ENCODE results near the gene MRTO4.
"Not testable (repeated sequence)": the region's sequence is repeated elsewhere in the genome, so short reads cannot be mapped to it uniquely, and the experiment has no call there.

The MRTO4 gene

DNA sequence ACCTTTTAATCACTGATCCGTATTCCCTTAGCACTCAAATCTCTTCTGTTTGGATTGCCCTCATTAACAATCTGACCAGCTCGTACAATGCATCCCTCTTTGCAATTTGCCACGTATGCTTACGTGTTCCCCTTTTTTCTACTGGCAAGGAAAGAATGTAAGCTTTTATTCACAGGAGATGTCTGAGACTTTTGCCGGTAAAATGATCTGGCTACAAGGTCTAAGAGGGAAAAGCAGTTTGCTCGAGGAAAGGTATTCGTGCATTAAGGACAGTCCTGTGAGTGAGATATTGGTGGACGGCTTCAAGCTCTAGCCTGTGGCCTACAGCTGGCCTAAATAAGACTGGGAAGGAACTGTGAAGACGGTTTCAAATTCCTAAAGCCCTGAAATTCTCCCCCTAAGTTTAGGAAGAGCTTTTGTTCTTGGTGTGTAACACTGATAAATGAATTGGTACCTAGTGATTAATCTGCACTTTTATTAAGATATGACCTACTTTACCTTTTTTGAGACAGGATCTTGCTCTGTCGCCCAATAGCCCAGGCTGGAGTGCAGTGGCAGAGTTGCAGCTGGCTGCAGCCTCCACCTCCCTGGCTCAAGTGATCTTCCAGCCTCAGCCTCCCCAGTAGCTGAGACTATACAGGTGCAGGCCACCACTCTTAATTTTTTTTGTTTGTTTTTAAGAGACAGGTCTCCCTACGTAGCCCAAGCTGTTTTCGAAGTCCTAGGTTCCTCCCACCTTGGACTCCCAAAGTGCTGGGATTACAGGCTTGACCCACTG, 40.6 kb upstream of the MRTO4 start:
- H3K4me1 ChIP-seq (ENCODE audit: insufficient read depth, low read length): peaks cover 11% of the 10 kb centered on the region; the same call in 1 of the 2 replicates

DNA sequence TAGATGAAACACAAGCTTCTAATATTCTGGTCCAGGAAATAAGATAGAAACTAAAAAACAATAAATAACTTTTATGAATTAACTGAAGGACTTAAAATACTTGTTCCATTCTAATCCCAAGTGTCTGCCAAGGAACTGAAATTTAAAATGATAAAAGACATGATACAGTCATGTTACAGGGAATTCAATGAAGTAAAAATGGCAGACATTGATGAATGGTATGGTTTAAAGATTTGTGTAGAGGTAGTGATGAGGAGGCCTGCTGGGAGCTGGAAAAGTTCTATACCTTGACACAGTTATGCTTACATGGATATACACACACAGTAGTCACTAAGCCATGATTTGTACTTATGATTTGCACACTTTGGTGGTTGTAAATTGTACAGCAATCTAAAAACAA, 39.4 kb upstream of the MRTO4 start:
- no peaks in the 10 kb centered on the region for H3K27me3 ChIP-seq (ENCODE audit: insufficient read depth, low read length)
- no peaks in the 10 kb centered on the region for H3K9me3 ChIP-seq (ENCODE audit: insufficient read depth, low read depth, low read length)
- peak overlapping the region; percentile 22; the same call in 1 of the 2 replicates for H3K9ac ChIP-seq (ENCODE audit: low read depth, low read length)
- H3K36me3 ChIP-seq (ENCODE audit: insufficient read depth, low read depth, low read length): peaks cover 47% of the 10 kb centered on the region
- H3K27ac ChIP-seq (ENCODE audit: low read length): no peak overlapping the region
- no peak overlapping the region for H3K4me3 ChIP-seq (ENCODE audit: low read length)
- H3K4me1 ChIP-seq (ENCODE audit: insufficient read depth, low read length): peaks cover 10% of the 10 kb centered on the region; the same call in 1 of the 2 replicates

More for the DNA sequence above, 40.6 kb upstream of the MRTO4 start:
- Histone ChIP-seq H3K36me3 (ENCODE audit: insufficient read depth, low read depth, low read length) (peaks cover 40% of the 10 kb centered on the region), H3K27me3 (ENCODE audit: insufficient read depth, low read length) (no peaks in the 10 kb centered on the region), H3K9me3 (ENCODE audit: insufficient read depth, low read depth, low read length) (no peaks in the 10 kb centered on the region), H3K27ac (ENCODE audit: low read length) (peak overlapping the region; percentile 28), H3K9ac (ENCODE audit: low read depth, low read length) (peak overlapping the region; percentile 89), H3K4me3 (ENCODE audit: low read length) (peak overlapping the region; percentile 83)

DNA sequence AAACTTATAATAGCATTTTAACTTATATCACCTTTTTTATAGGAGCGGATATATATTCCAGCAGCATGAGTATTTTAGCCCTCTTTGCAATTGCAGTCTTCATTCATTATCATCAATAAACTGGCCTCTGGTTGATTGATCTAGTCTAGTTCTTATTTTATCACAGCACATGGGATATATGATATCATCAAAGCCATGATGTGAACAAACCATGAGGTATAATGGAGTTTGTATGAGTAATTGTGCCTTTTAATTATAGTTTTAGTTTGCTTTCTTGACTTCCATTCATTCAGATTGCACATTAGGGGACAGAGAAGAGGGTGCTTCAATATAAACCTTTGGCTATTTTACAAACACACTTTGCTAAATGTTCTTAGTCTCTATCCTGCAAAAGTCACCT, 38.0 kb upstream of the MRTO4 start:
- H3K4me3 ChIP-seq (ENCODE audit: low read length): no peak overlapping the region
- H3K36me3 ChIP-seq (ENCODE audit: insufficient read depth, low read depth, low read length): peaks cover 61% of the 10 kb centered on the region
- H3K9ac ChIP-seq (ENCODE audit: low read depth, low read length): no peak overlapping the region

DNA sequence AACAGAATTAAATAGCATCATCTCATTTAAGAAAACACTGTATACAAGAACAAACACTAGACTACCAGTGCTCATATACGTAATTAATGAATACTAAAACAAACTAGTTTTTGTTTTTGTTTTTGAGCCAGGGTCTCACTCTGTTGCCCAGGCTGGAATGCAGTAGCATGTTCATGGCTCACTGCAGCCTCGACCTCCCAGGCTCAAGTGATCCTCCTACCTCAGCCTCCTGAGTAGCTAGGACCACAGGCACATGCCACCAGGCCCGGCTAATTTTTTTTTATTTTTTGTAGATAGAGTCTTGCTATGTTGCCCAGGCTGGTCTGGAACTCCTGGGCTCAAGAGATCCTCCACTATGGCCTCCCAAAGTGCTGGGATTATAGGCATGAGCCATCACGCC, 35.0 kb upstream of the MRTO4 start:
- not testable (repeated sequence) for H3K27ac ChIP-seq (ENCODE audit: low read length); H3K27me3 ChIP-seq (ENCODE audit: insufficient read depth, low read length); H3K9me3 ChIP-seq (ENCODE audit: insufficient read depth, low read depth, low read length); H3K4me1 ChIP-seq (ENCODE audit: insufficient read depth, low read length); H3K4me3 ChIP-seq (ENCODE audit: low read length); H3K9ac ChIP-seq (ENCODE audit: low read depth, low read length)
- H3K36me3 ChIP-seq (ENCODE audit: insufficient read depth, low read depth, low read length): peaks cover 91% of the 10 kb centered on the region

More for the DNA sequence above, 38.0 kb upstream of the MRTO4 start:
- Histone ChIP-seq H3K4me1 (ENCODE audit: insufficient read depth, low read length) (peaks cover 8% of the 10 kb centered on the region; the same call in 1 of the 2 replicates), H3K27me3 (ENCODE audit: insufficient read depth, low read length) (no peaks in the 10 kb centered on the region), H3K9me3 (ENCODE audit: insufficient read depth, low read depth, low read length) (no peaks in the 10 kb centered on the region), H3K27ac (ENCODE audit: low read length) (no peak overlapping the region)

DNA sequence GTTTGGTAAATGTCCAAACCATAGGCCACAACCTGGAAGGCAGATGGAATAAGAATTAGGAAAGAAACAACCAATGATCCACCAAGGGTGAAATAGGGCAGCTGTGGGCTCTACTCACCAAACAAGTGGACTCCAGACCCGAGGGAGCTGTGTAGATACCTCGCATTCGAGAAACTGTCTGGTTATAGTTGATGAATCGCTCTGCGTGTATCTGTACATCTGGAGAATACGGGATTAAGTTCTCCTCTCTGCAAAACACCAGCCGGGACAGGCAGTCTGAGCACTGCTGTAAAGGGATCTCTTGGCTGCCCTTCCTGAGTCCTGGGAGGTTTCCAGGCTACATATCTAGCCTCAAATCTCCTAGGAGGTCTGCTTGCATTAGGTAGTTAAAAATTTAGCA, 32.2 kb upstream of the MRTO4 start:
- Histone ChIP-seq H3K9ac (ENCODE audit: low read depth, low read length) (no peak overlapping the region), H3K9me3 (ENCODE audit: insufficient read depth, low read depth, low read length) (no peaks in the 10 kb centered on the region), H3K4me3 (ENCODE audit: low read length) (no peak overlapping the region), H3K27ac (ENCODE audit: low read length) (no peak overlapping the region), H3K27me3 (ENCODE audit: insufficient read depth, low read length) (no peaks in the 10 kb centered on the region), H3K36me3 (ENCODE audit: insufficient read depth, low read depth, low read length) (peaks cover 95% of the 10 kb centered on the region), H3K4me1 (ENCODE audit: insufficient read depth, low read length) (no peaks in the 10 kb centered on the region)

DNA sequence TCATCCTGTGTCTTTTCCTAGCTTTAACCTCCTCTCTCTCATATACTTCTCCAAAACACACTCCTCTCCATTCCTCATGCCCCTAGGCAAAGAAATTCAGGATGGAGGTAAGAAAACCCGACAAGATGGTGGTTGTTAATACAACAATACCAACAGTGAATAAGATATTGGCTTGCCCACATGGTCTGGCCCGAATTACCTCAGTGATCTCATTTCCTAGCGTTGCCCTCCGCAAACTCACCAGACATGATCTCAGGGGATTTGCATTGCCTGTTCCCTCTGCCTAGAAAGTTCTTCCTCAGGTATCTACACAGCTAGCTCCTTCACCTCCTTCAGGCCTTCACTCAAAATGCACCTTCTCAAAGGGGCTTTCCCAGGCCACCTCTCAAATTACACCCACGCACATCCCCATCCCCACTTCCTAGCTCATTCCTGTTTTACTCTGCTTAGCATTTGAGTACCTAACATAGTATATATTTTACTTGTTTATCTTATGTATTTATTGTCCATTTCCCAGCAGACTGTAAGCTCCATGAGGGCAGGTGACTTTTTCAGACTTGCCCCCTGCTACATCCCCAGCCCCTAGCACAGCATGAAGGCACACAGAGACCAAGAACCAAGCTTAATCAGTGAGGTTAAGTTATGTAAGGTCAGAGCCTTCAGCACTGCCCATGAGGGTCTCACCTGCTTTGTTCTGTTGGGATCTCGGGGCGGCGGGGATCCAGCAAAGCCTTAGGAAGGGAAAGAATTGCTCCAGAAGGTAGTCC, 31.3 kb upstream of the MRTO4 start:
- no peaks in the 10 kb centered on the region for H3K9me3 ChIP-seq (ENCODE audit: insufficient read depth, low read depth, low read length)
- H3K9ac ChIP-seq (ENCODE audit: low read depth, low read length): no peak overlapping the region
- H3K27ac ChIP-seq (ENCODE audit: low read length): no peak overlapping the region
- peaks cover 97% of the 10 kb centered on the region for H3K36me3 ChIP-seq (ENCODE audit: insufficient read depth, low read depth, low read length)
- no peaks in the 10 kb centered on the region for H3K27me3 ChIP-seq (ENCODE audit: insufficient read depth, low read length)
- no peaks in the 10 kb centered on the region for H3K4me1 ChIP-seq (ENCODE audit: insufficient read depth, low read length)
- no peak overlapping the region for H3K4me3 ChIP-seq (ENCODE audit: low read length)

DNA sequence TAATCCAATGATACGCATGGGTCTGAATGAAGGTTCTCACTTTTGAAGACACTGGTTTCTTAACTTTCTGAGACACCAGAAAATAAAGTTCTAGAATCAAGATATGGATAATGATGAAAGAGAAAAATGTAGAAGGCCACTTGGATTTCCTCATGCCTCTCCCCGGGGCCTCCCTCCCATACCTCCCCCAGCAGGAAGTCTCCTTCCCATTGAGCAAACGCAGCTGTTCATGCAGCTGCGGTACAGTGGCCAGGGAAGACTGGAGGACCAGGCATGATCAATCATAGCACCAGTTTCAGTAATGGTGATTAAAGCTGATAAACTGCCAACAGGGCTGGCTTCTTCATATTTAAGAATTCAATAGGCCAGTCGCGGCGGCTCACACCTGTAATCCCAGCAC, 30.6 kb upstream of the MRTO4 start:
- H3K4me3 ChIP-seq (ENCODE audit: low read length): no peak overlapping the region
- H3K9ac ChIP-seq (ENCODE audit: low read depth, low read length): no peak overlapping the region
- H3K27me3 ChIP-seq (ENCODE audit: insufficient read depth, low read length): no peaks in the 10 kb centered on the region
- H3K9me3 ChIP-seq (ENCODE audit: insufficient read depth, low read depth, low read length): no peaks in the 10 kb centered on the region
- H3K4me1 ChIP-seq (ENCODE audit: insufficient read depth, low read length): no peaks in the 10 kb centered on the region
- peaks cover 98% of the 10 kb centered on the region for H3K36me3 ChIP-seq (ENCODE audit: insufficient read depth, low read depth, low read length)
- H3K27ac ChIP-seq (ENCODE audit: low read length): no peak overlapping the region

DNA sequence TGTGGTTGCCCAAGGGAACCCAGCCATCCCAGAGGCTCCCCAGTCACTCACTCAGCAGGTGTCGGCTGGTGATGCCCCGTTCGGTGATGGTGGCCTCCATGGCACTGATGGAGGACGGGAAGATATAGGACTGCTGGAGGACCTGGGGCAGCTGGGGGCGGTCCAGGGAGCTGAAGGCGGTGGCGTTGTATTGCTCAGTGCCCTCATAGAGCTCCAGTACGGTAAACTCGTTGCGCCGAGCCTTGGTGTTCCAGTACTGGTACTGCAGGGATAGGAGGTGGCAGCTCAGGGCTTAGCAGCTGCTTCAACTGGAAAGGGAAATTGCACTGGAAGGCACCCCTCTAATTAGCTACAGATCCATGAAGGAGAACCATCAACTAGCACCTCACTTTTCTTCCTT, 29.0 kb upstream of the MRTO4 start:
- H3K36me3 ChIP-seq (ENCODE audit: insufficient read depth, low read depth, low read length): peaks cover 99% of the 10 kb centered on the region
- H3K4me1 ChIP-seq (ENCODE audit: insufficient read depth, low read length): no peaks in the 10 kb centered on the region
- H3K27me3 ChIP-seq (ENCODE audit: insufficient read depth, low read length): no peaks in the 10 kb centered on the region
- H3K27ac ChIP-seq (ENCODE audit: low read length): no peak overlapping the region
- H3K4me3 ChIP-seq (ENCODE audit: low read length): no peak overlapping the region
- no peak overlapping the region for H3K9ac ChIP-seq (ENCODE audit: low read depth, low read length)
- no peaks in the 10 kb centered on the region for H3K9me3 ChIP-seq (ENCODE audit: insufficient read depth, low read depth, low read length)

DNA sequence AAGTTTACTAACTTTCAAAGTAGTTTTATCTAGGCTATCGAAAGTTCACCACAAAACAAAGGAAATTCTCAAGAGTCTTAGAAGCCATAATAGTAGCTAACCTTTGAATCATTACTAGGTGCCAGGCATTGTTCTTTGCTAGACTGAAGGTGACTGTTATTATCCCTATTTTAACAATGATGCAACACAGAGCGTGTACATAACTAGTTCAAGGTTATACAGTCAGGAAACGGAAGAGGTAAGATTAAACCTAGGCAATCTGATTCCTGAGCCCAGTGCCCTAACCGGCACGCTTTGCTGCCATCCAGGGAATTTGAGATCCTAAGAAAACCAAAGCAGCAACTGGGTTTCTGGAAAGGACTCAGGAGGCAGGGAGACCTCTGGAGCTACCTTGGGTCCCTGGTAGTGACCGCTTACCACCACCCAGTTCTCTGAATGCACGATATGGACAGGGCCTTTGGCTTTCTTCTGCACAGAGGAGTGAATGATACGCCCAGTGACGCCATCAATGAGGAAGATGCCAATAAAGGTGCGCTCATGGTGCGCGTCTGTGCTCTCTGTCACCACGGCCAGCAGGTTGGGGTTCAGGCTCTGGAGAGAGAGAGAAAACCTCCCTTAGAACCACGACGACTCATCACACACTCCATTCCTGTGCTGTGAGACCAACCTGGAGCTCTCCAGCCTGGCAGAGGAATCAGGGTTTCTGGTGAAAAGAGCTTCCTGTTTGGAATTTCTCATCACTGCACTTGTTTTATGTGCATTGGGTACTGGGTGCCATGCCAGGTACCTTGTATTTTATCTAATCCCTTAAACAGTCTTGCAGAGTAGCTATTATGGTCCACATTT, 28.4 kb upstream of the MRTO4 start:
- Histone ChIP-seq H3K9ac (ENCODE audit: low read depth, low read length) (no peak overlapping the region), H3K36me3 (ENCODE audit: insufficient read depth, low read depth, low read length) (peaks cover 98% of the 10 kb centered on the region), H3K9me3 (ENCODE audit: insufficient read depth, low read depth, low read length) (no peaks in the 10 kb centered on the region), H3K27ac (ENCODE audit: low read length) (no peak overlapping the region), H3K4me3 (ENCODE audit: low read length) (no peak overlapping the region), H3K4me1 (ENCODE audit: insufficient read depth, low read length) (no peaks in the 10 kb centered on the region), H3K27me3 (ENCODE audit: insufficient read depth, low read length) (no peaks in the 10 kb centered on the region)

DNA sequence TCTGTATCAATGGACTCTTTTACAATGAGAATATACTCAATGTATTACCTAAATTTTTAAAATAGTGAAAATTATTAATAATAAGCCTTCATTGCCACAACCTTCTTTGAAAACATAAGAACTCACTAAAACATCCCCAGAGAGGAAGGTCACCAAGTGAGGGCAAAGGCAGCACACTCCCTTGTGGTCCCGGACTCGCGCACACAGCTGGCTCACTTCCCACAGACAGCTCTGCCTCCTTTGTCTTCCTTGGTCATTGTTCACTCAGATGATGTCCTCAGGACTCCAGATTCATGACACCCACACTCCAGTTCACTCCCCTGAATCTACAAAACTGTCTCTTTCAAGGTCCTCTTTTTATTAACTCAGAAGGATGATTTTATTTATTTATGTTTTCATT, 22.4 kb upstream of the MRTO4 start:
- Histone ChIP-seq H3K36me3 (ENCODE audit: insufficient read depth, low read depth, low read length) (peaks cover 96% of the 10 kb centered on the region), H3K27ac (ENCODE audit: low read length) (no peak overlapping the region), H3K9me3 (ENCODE audit: insufficient read depth, low read depth, low read length) (no peaks in the 10 kb centered on the region), H3K4me1 (ENCODE audit: insufficient read depth, low read length) (no peaks in the 10 kb centered on the region), H3K9ac (ENCODE audit: low read depth, low read length) (no peak overlapping the region), H3K4me3 (ENCODE audit: low read length) (no peak overlapping the region), H3K27me3 (ENCODE audit: insufficient read depth, low read length) (no peaks in the 10 kb centered on the region)

DNA sequence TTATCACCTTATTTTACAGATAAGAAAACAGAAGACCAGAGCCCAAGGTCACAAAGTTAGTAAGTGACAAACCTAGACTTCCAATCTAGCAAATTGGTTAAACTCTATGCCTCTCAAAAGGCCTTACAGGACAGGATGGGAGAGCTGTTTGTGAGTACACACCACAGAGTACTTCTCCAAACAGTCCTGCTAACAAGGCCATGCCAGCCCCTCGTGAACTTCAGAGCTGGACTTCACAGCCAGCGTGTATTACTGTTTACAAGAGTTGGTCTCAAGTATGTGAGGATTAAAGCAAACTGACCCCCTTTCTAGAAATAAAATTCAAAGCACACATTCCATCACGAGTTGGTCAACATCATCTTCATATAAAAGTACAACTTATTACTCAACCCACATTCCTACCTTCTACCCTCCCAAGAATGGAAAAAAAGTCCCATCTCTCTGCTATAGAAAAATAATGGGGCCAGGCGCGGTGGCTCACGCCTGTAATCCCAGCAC, 21.7 kb upstream of the MRTO4 start:
- no peaks in the 10 kb centered on the region for H3K27me3 ChIP-seq (ENCODE audit: insufficient read depth, low read length)
- no peaks in the 10 kb centered on the region for H3K4me1 ChIP-seq (ENCODE audit: insufficient read depth, low read length)
- H3K9me3 ChIP-seq (ENCODE audit: insufficient read depth, low read depth, low read length): no peaks in the 10 kb centered on the region
- H3K9ac ChIP-seq (ENCODE audit: low read depth, low read length): no peak overlapping the region
- H3K4me3 ChIP-seq (ENCODE audit: low read length): no peak overlapping the region
- H3K36me3 ChIP-seq (ENCODE audit: insufficient read depth, low read depth, low read length): peaks cover 95% of the 10 kb centered on the region
- no peak overlapping the region for H3K27ac ChIP-seq (ENCODE audit: low read length)
